Common myeloid progenitor, CD34-positive (primary cell): ENCODE results near the gene MYH9.
"Not testable (repeated sequence)": the region's sequence is repeated elsewhere in the genome, so short reads cannot be mapped to it uniquely, and the experiment has no call there.

Source experiments
- CTCF ChIA-PET: fragments of 350-600 bp; sonication (Branson Sonifier 250); formaldehyde crosslinking; loops from one replicate; lab custom pipeline; 2021; ENCODE audit warnings: antibody characterized with exemption; lab: Charles Lee
- POLR2A ChIA-PET: fragments of 350-600 bp; sonication (Branson Sonifier 250); formaldehyde crosslinking; loops from one replicate; lab custom pipeline; 2021; ENCODE audit warnings: antibody characterized with exemption; lab: Charles Lee
- DNase-seq, 3 donors: peaks; one replicate each; pipeline versions ENCODE4 v3.0.0 to v3.0.0-alpha.2; 2013
- H3K27ac ChIP-seq, 2 experiments: 1 replicate in 1 of 2; 2 replicates in 1 of 2; pipeline ENCODE4 v1.7.0; 2013; ENCODE audit warnings: inconsistent platforms in 2 of 2, low read length in 2 of 2, mild to moderate bottlenecking in 2 of 2, low read depth in 1 of 2, moderate library complexity in 1 of 2; ENCODE audit not compliant: severe bottlenecking in 2 of 2, insufficient read depth in 1 of 2, poor library complexity in 1 of 2
- H3K27me3 ChIP-seq, 5 experiments: replicated peaks in 2 of 5; 1 replicate in 3 of 5; 2 replicates in 2 of 5; pipeline versions ENCODE4 v1.6.1 to v1.7.0; 2013; ENCODE audit warnings: low read length in 4 of 5, mild to moderate bottlenecking in 2 of 5, moderate library complexity in 2 of 5, inconsistent platforms in 1 of 5; ENCODE audit not compliant: insufficient read depth in 5 of 5, control insufficient read depth in 4 of 5
- H3K36me3 ChIP-seq, 4 experiments: 1 replicate in 2 of 4; 2 replicates in 2 of 4; pipeline versions ENCODE4 v1.6.1 to v1.7.0; 2013; ENCODE audit warnings: low read length in 3 of 4, control low read depth in 1 of 4, mild to moderate bottlenecking in 1 of 4; ENCODE audit not compliant: control insufficient read depth in 4 of 4, insufficient read depth in 4 of 4
- H3K4me1 ChIP-seq, 4 experiments: 1 replicate in 3 of 4; 2 replicates in 1 of 4; pipeline versions ENCODE4 v1.6.1 to v1.7.1; 2013; ENCODE audit warnings: low read length in 3 of 4, mild to moderate bottlenecking in 3 of 4, control low read depth in 1 of 4, inconsistent platforms in 1 of 4, moderate library complexity in 1 of 4; ENCODE audit not compliant: control insufficient read depth in 4 of 4, insufficient read depth in 4 of 4; ENCODE audit errors: control extremely low read depth in 1 of 4
- H3K4me3 ChIP-seq, 7 experiments: 1 replicate in 4 of 7; 2 replicates in 3 of 7; pipeline versions ENCODE4 v1.5.1 to v1.7.0; 2013; ENCODE audit warnings: mild to moderate bottlenecking in 7 of 7, low read length in 6 of 7, moderate library complexity in 6 of 7, inconsistent platforms in 2 of 7, low read depth in 2 of 7, control low read depth in 1 of 7; ENCODE audit not compliant: insufficient read depth in 4 of 7, control insufficient read depth in 1 of 7; ENCODE audit errors: extremely low read depth in 1 of 7
- H3K9me3 ChIP-seq, 5 experiments: 1 replicate in 4 of 5; 2 replicates in 1 of 5; pipeline versions ENCODE4 v1.6.1 to v1.7.1; 2013; ENCODE audit warnings: low read length in 4 of 5, mild to moderate bottlenecking in 2 of 5, inconsistent platforms in 1 of 5, low read depth in 1 of 5, moderate library complexity in 1 of 5; ENCODE audit not compliant: control insufficient read depth in 4 of 5, insufficient read depth in 2 of 5; ENCODE audit errors: control extremely low read depth in 1 of 5
- WGBS: methylation state at CpG from one replicate; pipeline ENCODE4 v1.1.5; 2013; ENCODE audit not compliant: insufficient coverage; 5-methylcytosine and 5-hydroxymethylcytosine counted together

The MYH9 gene

DNA sequence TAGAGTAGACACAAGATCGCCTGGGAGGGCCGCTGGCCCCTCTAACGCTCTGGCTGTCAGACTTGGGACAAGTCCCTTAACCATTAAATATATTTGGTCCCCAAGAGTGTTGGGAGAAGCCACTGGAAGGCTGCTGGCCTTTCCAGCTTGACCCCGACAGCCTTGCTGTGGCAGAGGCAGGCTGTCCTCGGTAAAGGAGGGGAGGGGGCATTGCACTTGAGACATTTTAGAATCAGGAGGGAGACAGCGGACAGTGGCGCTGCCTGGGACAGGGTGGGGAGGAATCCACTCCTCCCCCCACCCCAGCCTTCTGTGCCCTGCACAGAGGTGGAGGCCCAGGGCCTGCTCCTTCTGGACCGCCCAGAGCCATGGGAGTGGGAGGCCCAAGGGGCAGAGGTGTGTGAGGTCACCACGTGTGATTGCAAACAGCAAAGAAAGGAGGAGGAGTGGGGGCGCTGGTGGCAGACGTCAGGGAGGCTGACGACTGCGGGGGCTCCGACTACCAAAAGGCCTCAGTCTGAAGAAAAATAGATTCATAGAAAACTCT is 105.9 kb downstream of the MYH9 start:
- Histone ChIP-seq H3K4me3 (no peak overlapping the region), H3K9me3 (no peaks in the 10 kb centered on the region), H3K36me3 (peaks cover 17 to 64% (median 46%) of the 10 kb centered on the region in 4 experiments), H3K27me3 (no peaks in the 10 kb centered on the region), H3K27ac (no peak overlapping the region), H3K4me1 (peaks cover 0 to 12% (median 4%) of the 10 kb centered on the region in 4 experiments)
- DNase-seq: no peak
- WGBS: 94% methylated on average over 11 of the region's 14 CpGs
- POLR2A ChIA-PET: no interaction called here
- CTCF ChIA-PET: interaction anchor here (1.2 to 8.7 kb wide), 5 partner anchors 13 to 1224 kb away, joined by 3 to 107 read pairs (median 4); no protein-coding TSS in a partner anchor

DNA sequence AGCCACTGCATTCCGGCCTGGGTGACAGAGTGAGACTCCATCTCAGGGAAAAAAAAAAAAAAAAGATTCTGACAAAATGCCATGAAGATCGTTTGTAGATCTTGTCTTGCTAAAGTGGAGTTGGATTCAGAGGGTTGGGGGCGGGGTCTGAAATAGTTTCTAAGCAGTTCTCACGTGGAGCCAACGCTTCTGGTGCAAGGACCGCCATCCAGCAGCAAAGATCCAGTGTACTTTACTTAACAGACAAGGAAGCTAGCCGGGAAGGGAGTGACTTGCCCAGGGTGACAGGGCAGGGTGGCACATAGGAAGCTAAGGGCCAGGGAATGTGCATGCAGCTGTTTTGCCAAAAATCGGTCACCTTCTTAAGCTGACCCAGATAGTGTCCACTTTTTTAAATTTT is 107.4 kb downstream of the MYH9 start:
- CTCF ChIA-PET: interaction anchor here (0.9 to 1.7 kb wide), 6 partner anchors 8 to 86 kb away, joined by 3 to 7 read pairs (median 4); no protein-coding TSS in a partner anchor
- Histone ChIP-seq H3K27me3 (no peaks in the 10 kb centered on the region), H3K9me3 (no peaks in the 10 kb centered on the region), H3K27ac (no peak overlapping the region), H3K4me3 (no peak overlapping the region), H3K4me1 (peaks cover 0 to 11% (median 6%) of the 10 kb centered on the region in 4 experiments), H3K36me3 (peaks cover 11 to 50% (median 33%) of the 10 kb centered on the region in 4 experiments)
- DNase-seq: no peak
- 100% methylated on average over 2 of the region's 8 CpGs for WGBS
- POLR2A ChIA-PET: interaction anchor here (1.0 kb wide), 1 partner anchor 8 kb away, joined by 5 read pairs; no protein-coding TSS in a partner anchor

DNA sequence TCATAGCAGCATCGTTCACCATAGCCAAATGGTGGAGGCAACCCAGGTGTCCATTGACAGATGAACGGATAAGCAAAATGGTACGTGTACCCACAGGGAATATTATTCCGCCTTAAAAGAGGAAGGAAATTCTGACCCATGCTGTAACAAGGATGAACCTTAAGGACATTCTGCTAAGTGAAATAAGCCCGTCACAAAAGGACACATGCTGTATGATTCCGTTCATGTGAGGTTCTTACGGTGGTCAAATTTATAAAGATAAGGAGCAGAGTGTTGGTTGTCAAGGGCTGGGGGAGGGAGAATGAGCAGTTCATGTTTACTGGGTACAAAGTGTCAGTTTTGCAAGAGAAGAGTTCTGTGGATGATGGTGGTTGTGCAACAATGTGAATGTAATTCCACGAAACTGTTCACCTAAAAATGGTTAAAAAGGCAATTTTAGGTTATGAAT is 108.5 kb downstream of the MYH9 start:
- WGBS: 67% methylated on average over 7 of the region's 8 CpGs
- peak in 1 of 3 donors; percentile 11 for DNase-seq
- CTCF ChIA-PET: interaction anchor here (0.9 to 2.4 kb wide), 12 partner anchors 7 to 82 kb away, joined by 3 to 16 read pairs (median 8); partner anchors contain the start of gene APOL2
- no peak overlapping the region for H3K4me3 ChIP-seq
- H3K9me3 ChIP-seq: no peaks in the 10 kb centered on the region
- peaks cover 0 to 11% (median 6%) of the 10 kb centered on the region in 4 experiments for H3K4me1 ChIP-seq
- no peak overlapping the region for H3K27ac ChIP-seq
- no peaks in the 10 kb centered on the region for H3K27me3 ChIP-seq
- POLR2A ChIA-PET: no interaction called here
- peaks cover 7 to 38% (median 22%) of the 10 kb centered on the region in 4 experiments for H3K36me3 ChIP-seq

DNA sequence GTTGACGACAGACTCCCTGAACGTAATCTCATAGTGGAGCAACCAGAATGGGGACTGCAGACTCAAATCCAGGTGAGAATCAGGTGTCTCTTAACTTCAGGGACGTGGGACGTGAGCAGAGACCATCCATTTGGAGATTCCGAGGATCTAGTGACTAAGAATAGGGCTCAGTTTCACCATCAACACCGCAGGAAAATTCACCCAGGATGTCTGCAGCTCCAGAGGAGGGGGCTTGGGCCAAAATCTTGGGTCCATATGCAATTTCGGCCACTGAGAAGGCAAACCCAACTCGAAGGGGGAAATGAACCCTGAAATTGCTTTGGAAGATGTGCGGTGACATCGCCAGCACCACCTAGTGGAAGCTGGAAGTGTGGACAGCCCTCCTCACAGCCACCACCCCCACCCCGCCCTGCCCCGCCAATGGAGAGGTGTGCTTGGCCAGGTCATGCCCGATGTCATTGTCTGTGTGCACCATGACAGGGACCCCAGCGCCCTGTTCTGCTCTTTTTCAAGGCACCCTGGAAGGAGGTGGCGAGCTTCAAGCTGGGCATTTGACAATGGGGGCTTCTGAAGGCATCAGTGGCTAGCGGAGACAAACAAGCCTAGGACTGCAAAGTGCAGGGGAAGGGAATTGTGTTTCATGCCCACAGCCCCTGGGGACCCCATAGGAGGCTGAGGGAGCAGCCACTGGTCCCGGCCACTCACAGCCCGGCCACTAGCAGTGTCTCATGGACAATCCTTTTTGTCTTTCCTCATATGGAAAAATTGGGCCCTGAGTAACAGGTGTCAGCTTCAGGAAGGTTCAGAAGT is 110.1 kb downstream of the MYH9 start:
- DNase-seq: peak; percentile 62 to 81 (median 75)
- 37% methylated on average over 15 of the region's 18 CpGs for WGBS

DNA sequence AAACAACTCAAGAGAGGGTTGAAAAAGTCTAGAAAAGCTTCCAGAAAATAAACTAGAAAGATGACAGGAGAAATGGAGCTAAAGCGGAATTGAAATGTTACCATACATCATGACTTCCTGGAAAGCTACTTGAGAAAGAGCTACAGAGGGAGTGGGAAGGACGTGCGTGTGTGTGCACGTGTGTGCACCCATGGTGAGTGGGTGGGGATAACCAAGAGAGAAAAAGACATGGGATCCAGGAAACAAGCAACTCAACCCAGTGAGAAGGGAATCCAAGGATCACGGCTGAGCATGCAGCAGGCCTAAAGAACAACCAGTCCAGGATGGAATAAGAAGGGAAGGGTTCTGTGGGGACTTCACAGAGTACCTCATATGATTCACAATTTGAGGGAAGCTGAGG is 113.2 kb downstream of the MYH9 start:
- H3K4me3 ChIP-seq: no peak overlapping the region
- H3K36me3 ChIP-seq: no peaks in the 10 kb centered on the region
- no peaks in the 10 kb centered on the region for H3K27me3 ChIP-seq
- H3K9me3 ChIP-seq: no peaks in the 10 kb centered on the region
- no peak overlapping the region for H3K27ac ChIP-seq
- H3K4me1 ChIP-seq: peaks cover 0 to 11% (median 6%) of the 10 kb centered on the region in 4 experiments
- ChIA-PET CTCF (interaction anchor here (1.3 to 2.2 kb wide), 3 partner anchors 8 to 12 kb away, joined by 3 to 8 read pairs (median 4); no protein-coding TSS in a partner anchor), POLR2A (no interaction called here)
- no peak for DNase-seq
- WGBS: 89% methylated on average over 5 of the region's 5 CpGs

More for the DNA sequence above, 110.1 kb downstream of the MYH9 start:
- no peaks in the 10 kb centered on the region for H3K9me3 ChIP-seq
- H3K27me3 ChIP-seq: no peaks in the 10 kb centered on the region
- peaks cover 0 to 11% (median 6%) of the 10 kb centered on the region in 4 experiments for H3K4me1 ChIP-seq
- ChIA-PET POLR2A (no interaction called here), CTCF (interaction anchor here (0.6 to 2.4 kb wide), 25 partner anchors 8 to 191 kb away, joined by 3 to 16 read pairs (median 4); partner anchors contain the start of gene APOL2)
- no peak overlapping the region for H3K27ac ChIP-seq
- H3K4me3 ChIP-seq: peak overlapping the region in 1 of 7 experiments; percentile 8
- peaks cover under 1 to 24% (median 12%) of the 10 kb centered on the region in 4 experiments for H3K36me3 ChIP-seq

DNA sequence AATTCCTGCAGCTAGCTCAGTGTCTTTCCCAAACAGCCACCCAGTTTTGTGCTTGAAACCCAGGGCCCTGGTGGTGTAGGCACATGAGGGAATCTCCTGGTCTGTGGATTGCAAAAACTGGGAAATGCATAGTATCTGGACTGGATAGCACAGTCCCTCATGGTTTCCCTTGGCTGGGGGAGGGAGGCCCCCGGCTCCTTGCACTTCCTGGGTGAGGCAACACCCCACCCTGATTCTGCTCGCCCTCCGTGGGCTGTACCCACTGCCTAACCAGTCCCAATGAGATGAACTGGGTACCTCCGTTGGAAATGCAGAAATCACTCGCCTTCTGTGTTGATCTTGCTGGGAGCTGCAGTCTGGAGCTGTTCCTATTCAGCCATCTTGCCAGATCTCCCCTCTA is 115.8 kb downstream of the MYH9 start:
- DNase-seq, H3K36me3 ChIP-seq, POLR2A ChIA-PET, H3K4me1 ChIP-seq, CTCF ChIA-PET, H3K4me3 ChIP-seq, H3K27ac ChIP-seq, H3K9me3 ChIP-seq, H3K27me3 ChIP-seq: not testable (repeated sequence)
- 90% methylated on average over 5 of the region's 5 CpGs for WGBS
